HuH-7.5 (cell line): ENCODE data around the gene FOSL1.
"Not testable (repeated sequence)": the region's sequence is repeated elsewhere in the genome, so short reads cannot be mapped to it uniquely, and the experiment has no call there.

Experiments
- DNase-seq: peaks from one replicate; pipeline ENCODE4 v3.0.0; 2011; ENCODE audit warnings: low spot score

Gene FOSL1

GRCh38 chr11:65896034-65896999 is 3.9 kb downstream of the FOSL1 start:
- DNase-seq = no peak

- no peak for DNase-seq
These were observed 4.7 kb downstream of the FOSL1 start for GRCh38 chr11:65895482-65895981.

- DNase-seq = no peak
These were observed 6.1 kb downstream of the FOSL1 start for GRCh38 chr11:65894034-65894591.

GRCh38 chr11:65892661-65893317 is 7.4 kb downstream of the FOSL1 start:
- no peak for DNase-seq

- not testable (repeated sequence) for DNase-seq
These were observed 8.0 kb downstream of the FOSL1 start for GRCh38 chr11:65892137-65892540.

- DNase-seq = no peak
These were observed 8.7 kb downstream of the FOSL1 start for GRCh38 chr11:65891219-65892136.

GRCh38 chr11:65890324-65891218 is 9.6 kb downstream of the FOSL1 start, which contains the start of gene CCDC85B:
Gene CCDC85B (plus strand): TSS chr11:65890673. CDS start chr11:65890784, 111 bp downstream.
- peak; percentile 94 for DNase-seq

GRCh38 chr11:65888163-65888814 is 11.9 kb downstream of the FOSL1 start, which contains the start of gene FIBP:
Gene FIBP (minus strand): TSS chr11:65888471. CDS start chr11:65888418, 53 bp downstream.
- peak; percentile 97 for DNase-seq

GRCh38 chr11:65887723-65888162 is 12.4 kb downstream of the FOSL1 start:
- DNase-seq = no peak

- DNase-seq = no peak
These were observed 13.1 kb downstream of the FOSL1 start for GRCh38 chr11:65886826-65887722.

- no peak for DNase-seq
These were observed 14.2 kb downstream of the FOSL1 start for GRCh38 chr11:65885808-65886536.

GRCh38 chr11:65885231-65885630 is 15.0 kb downstream of the FOSL1 start:
- no peak for DNase-seq

GRCh38 chr11:65884716-65885092 is 15.5 kb downstream of the FOSL1 start:
- DNase-seq = peak; percentile 92

GRCh38 chr11:65883786-65884715 is 16.1 kb downstream of the FOSL1 start:
- no peak for DNase-seq

GRCh38 chr11:65883058-65883761 is 17.0 kb downstream of the FOSL1 start:
- no peak for DNase-seq
